ENCODE results near the gene RNASE7.

The RNASE7 gene, protein sequence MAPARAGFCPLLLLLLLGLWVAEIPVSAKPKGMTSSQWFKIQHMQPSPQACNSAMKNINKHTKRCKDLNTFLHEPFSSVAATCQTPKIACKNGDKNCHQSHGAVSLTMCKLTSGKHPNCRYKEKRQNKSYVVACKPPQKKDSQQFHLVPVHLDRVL

GRCh38 chr14:21041676-21042433 lies at the start of gene RNASE7:
RNASE7 (plus strand) TSS chr14:21042362; CDS start chr14:21042993, 631 bp downstream.
- TF ChIP-seq CTCF (IDR thresholded peaks at IDR 0.05; ENCODE audit: low read depth, low read length, poor library complexity, severe bottlenecking), result no peak
- TF ChIP-seq EZH2phosphoT487 (IDR thresholded peaks at IDR 0.05; ENCODE audit: borderline replicate concordance, low read length), result no peak
- no peaks in the 10 kb centered on the region for H3K9me3 ChIP-seq (ENCODE audit: control insufficient read depth, insufficient read depth, low read length)
- H3K4me2 ChIP-seq (ENCODE audit: low read length), result no peak within 1 kb of the TSS
- H3K36me3 ChIP-seq (ENCODE audit: control insufficient read depth, low read length), result no peaks in the 10 kb centered on the region
- H3K9me2 ChIP-seq (replicated peaks; ENCODE audit: control insufficient read depth, low read length), result no peaks in the 10 kb centered on the region
- no peaks in the 10 kb centered on the region for H4K20me1 ChIP-seq (ENCODE audit: control insufficient read depth, insufficient read depth, low read depth, low read length)
- H3K27ac ChIP-seq (ENCODE audit: low read depth, low read length), result no peak within 1 kb of the TSS
- H3K4me3 ChIP-seq (ENCODE audit: low read length), result no peak within 1 kb of the TSS
- no peaks in the 10 kb centered on the region for H3K79me2 ChIP-seq (ENCODE audit: control insufficient read depth, low read length)
- H3K27me3 ChIP-seq (ENCODE audit: control insufficient read depth, low read length), result peaks cover 48% of the 10 kb centered on the region
- no peaks in the 10 kb centered on the region for H3F3A ChIP-seq (ENCODE audit: control insufficient read depth, insufficient read depth)
- H3K4me1 ChIP-seq (ENCODE audit: control insufficient read depth, low read length), result no peaks in the 10 kb centered on the region

GRCh38 chr14:20996521-20996920 lies 45.6 kb upstream of the RNASE7 start:
- H3K27ac ChIP-seq (ENCODE audit: low read depth, low read length), result no peak overlapping the region
- H3K9me3 ChIP-seq (ENCODE audit: control insufficient read depth, insufficient read depth, low read length), result no peaks in the 10 kb centered on the region
- no peaks in the 10 kb centered on the region for H3K9me2 ChIP-seq (replicated peaks; ENCODE audit: control insufficient read depth, low read length)
- TF ChIP-seq CTCF (IDR thresholded peaks at IDR 0.05; ENCODE audit: low read depth, low read length, poor library complexity, severe bottlenecking) (no peak), EZH2phosphoT487 (IDR thresholded peaks at IDR 0.05; ENCODE audit: borderline replicate concordance, low read length) (no peak)
- no peaks in the 10 kb centered on the region; the same call in 1 of the 2 replicates for H3K4me1 ChIP-seq (ENCODE audit: control insufficient read depth, low read length)
- H3K36me3 ChIP-seq (ENCODE audit: control insufficient read depth, low read length), result peaks cover 54% of the 10 kb centered on the region
- H3K4me2 ChIP-seq (ENCODE audit: low read length), result no peak overlapping the region
- H4K20me1 ChIP-seq (ENCODE audit: control insufficient read depth, insufficient read depth, low read depth, low read length), result no peaks in the 10 kb centered on the region
- no peak overlapping the region for H3K4me3 ChIP-seq (ENCODE audit: low read length)
- no peaks in the 10 kb centered on the region for H3K27me3 ChIP-seq (ENCODE audit: control insufficient read depth, low read length)
- no peaks in the 10 kb centered on the region for H3F3A ChIP-seq (ENCODE audit: control insufficient read depth, insufficient read depth)
- peaks cover 12% of the 10 kb centered on the region for H3K79me2 ChIP-seq (ENCODE audit: control insufficient read depth, low read length)

DNA sequence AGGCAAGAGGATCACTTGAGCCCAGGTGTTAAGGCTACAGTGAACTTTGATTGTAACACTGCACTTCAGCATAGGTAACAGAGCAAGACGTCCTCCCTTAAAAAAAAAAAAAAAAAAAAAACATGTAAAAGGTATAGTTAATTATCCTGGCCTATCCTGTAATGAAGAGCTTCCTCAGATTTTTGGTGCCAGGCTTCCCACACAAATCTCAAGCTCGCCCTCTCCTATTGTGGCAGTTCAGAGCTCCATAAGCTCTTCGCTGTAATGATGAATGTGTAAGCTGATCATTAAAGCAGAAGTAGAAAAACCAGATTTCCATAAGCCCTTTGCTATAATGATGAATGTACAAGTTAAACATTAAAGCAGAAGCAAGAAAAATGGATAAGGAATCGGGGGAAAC lies 45.0 kb upstream of the RNASE7 start:
- Histone ChIP-seq H3K27ac (ENCODE audit: low read depth, low read length) (no peak overlapping the region), H3K9me2 (replicated peaks; ENCODE audit: control insufficient read depth, low read length) (no peaks in the 10 kb centered on the region), H4K20me1 (ENCODE audit: control insufficient read depth, insufficient read depth, low read depth, low read length) (no peaks in the 10 kb centered on the region), H3K9me3 (ENCODE audit: control insufficient read depth, insufficient read depth, low read length) (no peaks in the 10 kb centered on the region), H3K79me2 (ENCODE audit: control insufficient read depth, low read length) (peaks cover 6% of the 10 kb centered on the region), H3K36me3 (ENCODE audit: control insufficient read depth, low read length) (peaks cover 48% of the 10 kb centered on the region), H3K4me3 (ENCODE audit: low read length) (no peak overlapping the region), H3K27me3 (ENCODE audit: control insufficient read depth, low read length) (no peaks in the 10 kb centered on the region), H3K4me1 (ENCODE audit: control insufficient read depth, low read length) (no peaks in the 10 kb centered on the region), H3K4me2 (ENCODE audit: low read length) (no peak overlapping the region), H3F3A (ENCODE audit: control insufficient read depth, insufficient read depth) (no peaks in the 10 kb centered on the region)
- no peak for TF ChIP-seq CTCF (IDR thresholded peaks at IDR 0.05; ENCODE audit: low read depth, low read length, poor library complexity, severe bottlenecking)
- no peak for TF ChIP-seq EZH2phosphoT487 (IDR thresholded peaks at IDR 0.05; ENCODE audit: borderline replicate concordance, low read length)

All from DOHH2 (cell line).